GM12878 (cell line): ENCODE results near the gene MRGPRF.

Source experiments
- ATF3 ChIP-seq: IDR thresholded peaks from 2 replicates; pipeline ENCODE4 v1.6.1; 2011; ENCODE audit warnings: low read depth, mild to moderate bottlenecking, low read length, moderate library complexity, borderline replicate concordance; ENCODE audit errors: extremely low read depth
- ATF7 ChIP-seq: fragments of 450-650 bp; IDR thresholded peaks from 2 replicates; pipeline ENCODE4 v1.6.1; 2016; ENCODE audit warnings: low read depth, mild to moderate bottlenecking
- CREM ChIP-seq: IDR thresholded peaks from 2 replicates; pipeline ENCODE4 v1.6.1; 2014; ENCODE audit warnings: antibody characterized with exemption, low read depth
- CTCF ChIP-seq, 3 experiments: IDR thresholded peaks in 2 of 3; conservative IDR thresholded peaks in 1 of 3; 2 replicates each; pipeline ENCODE4 v1.5.1; 2011; ENCODE audit warnings: low read depth in 3 of 3, low read length in 3 of 3, mild to moderate bottlenecking in 3 of 3, control low read depth in 2 of 3, moderate library complexity in 2 of 3, inconsistent platforms in 1 of 3, mixed read lengths in 1 of 3; ENCODE audit not compliant: control insufficient read depth in 2 of 3, insufficient read depth in 1 of 3; ENCODE audit errors: extremely low read depth in 1 of 3
- ETV6 ChIP-seq, 2 experiments: fragments of 450-650 bp in 1 of 2; IDR thresholded peaks in 1 of 2; conservative IDR thresholded peaks in 1 of 2; 2 replicates each; pipeline ENCODE4 v1.6.1; 2014; ENCODE audit warnings: antibody characterized with exemption in 1 of 2, borderline replicate concordance in 1 of 2, low read depth in 1 of 2, mild to moderate bottlenecking in 1 of 2, moderate library complexity in 1 of 2
- GABPA ChIP-seq: IDR thresholded peaks from 2 replicates; pipeline ENCODE4 v1.6.1; 2014; ENCODE audit warnings: antibody characterized with exemption, low read depth, mild to moderate bottlenecking, inconsistent platforms
- HDAC2 ChIP-seq: fragments of 200-600 bp; sonication (generic); IDR thresholded peaks from 2 replicates; pipeline ENCODE4 v1.6.1; 2017
- KAT2A ChIP-seq: conservative IDR thresholded peaks from 2 replicates; pipeline ENCODE4 v1.6.1; 2011; ENCODE audit warnings: low read depth, low read length; ENCODE audit not compliant: control insufficient read depth
- RCOR1 ChIP-seq: conservative IDR thresholded peaks from 2 replicates; pipeline ENCODE4 v1.6.1; 2012; ENCODE audit warnings: low read depth, low read length, improper control_type of control experiment
- SMC3 ChIP-seq: IDR thresholded peaks from 2 replicates; pipeline ENCODE4 v1.6.1; 2011; ENCODE audit warnings: low read length, improper control_type of control experiment, borderline replicate concordance
- ZNF24 ChIP-seq: fragments of 450-650 bp; IDR thresholded peaks from 2 replicates; pipeline ENCODE4 v1.6.1; 2017; ENCODE audit warnings: antibody characterized with exemption, mild to moderate bottlenecking

- no peak for TF ChIP-seq GABPA
- no peak for TF ChIP-seq KAT2A
- no peak for TF ChIP-seq RCOR1
- no peak for TF ChIP-seq CTCF (IDR thresholded peaks at IDR 0.05 in 2 of 3, conservative IDR thresholded peaks at IDR 0.05 in 1 of 3; ENCODE audit: control insufficient read depth in 2 of 3, extremely low read depth in 1 of 3, insufficient read depth in 1 of 3, low read depth in 3 of 3, low read length in 3 of 3)
- TF ChIP-seq HDAC2, result no peak
- TF ChIP-seq ATF3, result no peak
- TF ChIP-seq SMC3, result no peak
- TF ChIP-seq ETV6 (conservative IDR thresholded peaks at IDR 0.05 in 1 of 2, IDR thresholded peaks at IDR 0.05 in 1 of 2; ENCODE audit: borderline replicate concordance in 1 of 2, low read depth in 1 of 2), result no peak
- TF ChIP-seq CREM, result no peak
- no peak for TF ChIP-seq ATF7
- TF ChIP-seq ZNF24, result no peak
Observed at GRCh38 chr11:69037074-69037473, 24.0 kb upstream of the MRGPRF start.
